Heart left ventricle (tissue), 13 donors: ENCODE measurements around the gene IFNA8.

ENCODE experiments used
- CTCF ChIP-seq, 12 donors: fragments of 200-600 bp; sonication (generic) in 4 of 12; IDR thresholded peaks; one replicate each; pipeline versions ENCODE4 v1.5.0 to v1.8.0; 2018 to 2022; ENCODE audit warnings: antibody characterized with exemption in 12 of 12, mild to moderate bottlenecking in 5 of 12
- POLR2A ChIP-seq, 2 donors: fragments of 450-650 bp; IDR thresholded peaks; one replicate each; pipeline ENCODE4 v1.6.1; 2017; ENCODE audit warnings: antibody characterized with exemption in 2 of 2, mild to moderate bottlenecking in 2 of 2, moderate library complexity in 2 of 2
- donor health status: ischemic (EF 13 %, LVEDD 7.1; RV severe dilation, severe dysfunction).
- donor health status: DM: no; HTN: yes; CAD: no.
- donor health status: DM: no; HTN: no; CAD: no.
- donor health status: ischemic (EF 25% LVEDD 6.9; RV normal size, moderate dysfunction).
- donor health status: ischemic (EF 25% LVEDD 5.7; RV mildly dilated, moderate dysfunction).
- donor health status: ischemic (EF 35%, LVEDD 5.7; RV mildly dilated, moderate dysfunction).
- donor health status: nonischemic (EF 11% LVEDD 7.7; RV severe dilation, severe dysfunction).
- donor health status: DM: yes; HTN: yes; CAD: no.
- donor health status: PGD.
- donor health status: ischemic (EF 29% LVEDD 5.4; RV normal size, mild dysfunction).
- donor health status: nonischemic (EF 23%, LVEDD 6.1; RV moderate dilation, normal function).

GRCh38 chr9:21429191-21429590 is 20.3 kb downstream of the IFNA8 start:
- no peak for TF ChIP-seq CTCF (IDR thresholded peaks at IDR 0.05)
- TF ChIP-seq POLR2A (IDR thresholded peaks at IDR 0.05), result no peak
